ENCODE data around the gene LRP5. TPM values are rescaled to one million over a fixed set of nuclear protein-coding genes. Genes with fewer than 3 reads are reported as not detected.
"Not testable (repeated sequence)": the region's sequence is repeated elsewhere in the genome, so short reads cannot be mapped to it uniquely, and the experiment has no call there.

Gene LRP5
- total RNA-seq, 2 donors from 2014 or later: 6.8 to 9.3 TPM

GRCh38 chr11:68398995-68399851 lies 86.8 kb downstream of the LRP5 start:
- H3K27ac Mint-ChIP-seq: no peak overlapping the region
- H3K9me3 Mint-ChIP-seq: no peaks in the 10 kb centered on the region
- no peaks in the 10 kb centered on the region for H3K4me1 Mint-ChIP-seq (ENCODE audit: low read depth)
- DNase-seq: no peak
- ATAC-seq (replicated peaks in 1 of 2): no peak
- H3K36me3 Mint-ChIP-seq (ENCODE audit: insufficient read depth in 2 of 2): no peaks in the 10 kb centered on the region
- no peaks in the 10 kb centered on the region for H3K27me3 Mint-ChIP-seq (ENCODE audit: low read depth)
- H3K4me3 Mint-ChIP-seq: no peak overlapping the region

- DNase-seq: no peak
- no peaks in the 10 kb centered on the region for H3K36me3 Mint-ChIP-seq (ENCODE audit: insufficient read depth in 2 of 2)
- no peaks in the 10 kb centered on the region for H3K27me3 Mint-ChIP-seq (ENCODE audit: low read depth)
- no peaks in the 10 kb centered on the region for H3K9me3 Mint-ChIP-seq
- H3K4me1 Mint-ChIP-seq (ENCODE audit: low read depth): no peaks in the 10 kb centered on the region
- no peak for ATAC-seq (replicated peaks in 1 of 2)
- no peak overlapping the region for H3K27ac Mint-ChIP-seq
- no peak overlapping the region for H3K4me3 Mint-ChIP-seq
These were observed 87.5 kb downstream of the LRP5 start for GRCh38 chr11:68399916-68400315.

DNA sequence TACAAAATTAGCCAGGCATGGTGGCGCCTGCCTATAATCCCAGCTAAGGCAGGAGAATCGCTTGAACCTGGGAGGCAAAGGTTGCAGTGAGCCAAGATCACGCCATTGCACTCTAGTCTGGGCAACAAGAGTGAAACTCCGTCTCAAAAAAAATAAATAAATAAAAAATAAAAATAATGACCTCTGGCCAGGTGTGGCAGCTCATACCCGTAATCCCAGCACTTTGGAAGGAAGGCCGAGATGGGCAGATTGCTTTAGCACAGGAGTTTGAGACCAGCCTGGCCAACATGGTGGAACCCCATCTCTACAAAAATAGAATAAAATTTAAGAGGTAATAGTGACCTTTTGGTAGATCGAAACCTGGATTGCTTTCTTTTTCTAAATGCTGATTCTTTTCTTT lies 88.2 kb downstream of the LRP5 start:
- H3K27me3 Mint-ChIP-seq (ENCODE audit: low read depth); H3K4me3 Mint-ChIP-seq; H3K36me3 Mint-ChIP-seq (ENCODE audit: insufficient read depth in 2 of 2); ATAC-seq (replicated peaks in 1 of 2); H3K4me1 Mint-ChIP-seq (ENCODE audit: low read depth); H3K27ac Mint-ChIP-seq; H3K9me3 Mint-ChIP-seq; DNase-seq: not testable (repeated sequence)

- Mint-ChIP-seq H3K4me3 (no peak overlapping the region), H3K36me3 (ENCODE audit: insufficient read depth in 2 of 2) (no peaks in the 10 kb centered on the region), H3K4me1 (ENCODE audit: low read depth) (no peaks in the 10 kb centered on the region), H3K9me3 (no peaks in the 10 kb centered on the region), H3K27ac (no peak overlapping the region), H3K27me3 (ENCODE audit: low read depth) (no peaks in the 10 kb centered on the region)
- no peak for DNase-seq
- ATAC-seq (replicated peaks in 1 of 2): no peak
These were observed 89.5 kb downstream of the LRP5 start for GRCh38 chr11:68401856-68402255.

GRCh38 chr11:68402355-68403031 lies 90.1 kb downstream of the LRP5 start:
- H3K27me3 Mint-ChIP-seq (ENCODE audit: low read depth): no peaks in the 10 kb centered on the region
- ATAC-seq (replicated peaks in 1 of 2) (no peak), DNase-seq (no peak)
- no peaks in the 10 kb centered on the region for H3K4me1 Mint-ChIP-seq (ENCODE audit: low read depth)
- no peaks in the 10 kb centered on the region for H3K36me3 Mint-ChIP-seq (ENCODE audit: insufficient read depth in 2 of 2)
- H3K4me3 Mint-ChIP-seq: no peak overlapping the region
- no peak overlapping the region for H3K27ac Mint-ChIP-seq
- no peaks in the 10 kb centered on the region for H3K9me3 Mint-ChIP-seq

- no peaks in the 10 kb centered on the region for H3K9me3 Mint-ChIP-seq
These were observed 91.0 kb downstream of the LRP5 start for GRCh38 chr11:68403424-68403823.

DNA sequence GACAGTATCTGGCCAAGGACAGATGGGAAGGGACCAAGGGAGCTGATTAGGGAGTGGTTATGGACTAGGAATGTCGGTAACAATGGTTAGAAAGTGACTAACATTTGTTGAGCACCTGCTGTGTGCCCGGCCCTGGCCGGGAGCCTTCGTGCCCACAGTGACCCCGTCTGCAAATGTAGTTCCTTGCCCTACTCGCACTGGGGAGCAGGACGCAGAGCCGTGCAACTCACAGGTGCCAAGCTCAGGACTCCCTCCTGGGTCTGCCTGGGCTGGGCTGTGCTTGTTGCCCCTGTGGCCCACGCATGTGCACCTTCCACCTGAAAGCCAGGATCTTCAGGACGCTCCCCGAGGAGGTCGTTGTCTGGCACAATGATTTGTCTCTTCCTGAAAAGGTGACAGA lies 91.4 kb downstream of the LRP5 start:
- H3K4me1 Mint-ChIP-seq (ENCODE audit: low read depth): no peaks in the 10 kb centered on the region
- H3K4me3 Mint-ChIP-seq: no peak overlapping the region
- no peaks in the 10 kb centered on the region for H3K9me3 Mint-ChIP-seq
- peaks cover 0 to 1% of the 10 kb centered on the region in 2 donors for H3K36me3 Mint-ChIP-seq (ENCODE audit: insufficient read depth in 2 of 2)
- no peak overlapping the region for H3K27ac Mint-ChIP-seq
- ATAC-seq (replicated peaks in 1 of 2) (no peak), DNase-seq (no peak)
- H3K27me3 Mint-ChIP-seq (ENCODE audit: low read depth): no peaks in the 10 kb centered on the region

More at GRCh38 chr11:68403424-68403823, 91.0 kb downstream of the LRP5 start:
- Mint-ChIP-seq H3K4me1 (ENCODE audit: low read depth) (no peaks in the 10 kb centered on the region), H3K4me3 (no peak overlapping the region), H3K27ac (no peak overlapping the region), H3K36me3 (ENCODE audit: insufficient read depth in 2 of 2) (peaks cover 0 to 1% of the 10 kb centered on the region in 2 donors), H3K27me3 (ENCODE audit: low read depth) (no peaks in the 10 kb centered on the region)
- ATAC-seq (replicated peaks in 1 of 2): no peak
- no peak for DNase-seq

GRCh38 chr11:68406324-68407313 lies 94.2 kb downstream of the LRP5 start:
- ATAC-seq (replicated peaks in 1 of 2) (no peak), DNase-seq (no peak)
- H3K36me3 Mint-ChIP-seq (ENCODE audit: insufficient read depth in 2 of 2): peaks cover 0 to 1% of the 10 kb centered on the region in 2 donors
- no peaks in the 10 kb centered on the region for H3K9me3 Mint-ChIP-seq
- no peak overlapping the region for H3K27ac Mint-ChIP-seq
- no peaks in the 10 kb centered on the region for H3K27me3 Mint-ChIP-seq (ENCODE audit: low read depth)
- H3K4me1 Mint-ChIP-seq (ENCODE audit: low read depth): no peaks in the 10 kb centered on the region
- no peak overlapping the region for H3K4me3 Mint-ChIP-seq

DNA sequence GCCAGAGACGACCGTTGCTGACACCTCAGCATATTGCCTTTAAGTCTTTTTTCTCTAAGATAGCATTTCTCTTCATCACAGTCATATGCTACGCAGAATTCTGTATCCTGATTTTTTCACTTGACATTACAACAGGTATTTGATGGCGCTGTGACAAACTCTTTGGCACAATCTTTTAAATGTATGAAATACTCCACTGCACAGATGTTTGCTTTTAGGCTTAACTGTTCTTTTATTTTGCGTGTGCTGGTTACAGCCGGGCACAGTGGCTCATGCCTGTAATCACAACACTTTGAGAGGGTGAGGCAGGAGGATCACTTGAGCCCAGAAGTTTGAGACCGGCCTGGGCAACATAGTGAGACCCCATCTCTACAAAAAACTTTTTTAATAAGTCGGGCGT lies 96.1 kb downstream of the LRP5 start:
- Mint-ChIP-seq H3K27ac (no peak overlapping the region), H3K36me3 (ENCODE audit: insufficient read depth in 2 of 2) (peaks cover 0 to 1% of the 10 kb centered on the region in 2 donors), H3K27me3 (ENCODE audit: low read depth) (no peaks in the 10 kb centered on the region), H3K4me3 (no peak overlapping the region), H3K9me3 (no peaks in the 10 kb centered on the region), H3K4me1 (ENCODE audit: low read depth) (no peaks in the 10 kb centered on the region)
- ATAC-seq (replicated peaks in 1 of 2) (no peak), DNase-seq (no peak)

GRCh38 chr11:68409748-68410344 lies 97.5 kb downstream of the LRP5 start:
- no peak for DNase-seq

DNA sequence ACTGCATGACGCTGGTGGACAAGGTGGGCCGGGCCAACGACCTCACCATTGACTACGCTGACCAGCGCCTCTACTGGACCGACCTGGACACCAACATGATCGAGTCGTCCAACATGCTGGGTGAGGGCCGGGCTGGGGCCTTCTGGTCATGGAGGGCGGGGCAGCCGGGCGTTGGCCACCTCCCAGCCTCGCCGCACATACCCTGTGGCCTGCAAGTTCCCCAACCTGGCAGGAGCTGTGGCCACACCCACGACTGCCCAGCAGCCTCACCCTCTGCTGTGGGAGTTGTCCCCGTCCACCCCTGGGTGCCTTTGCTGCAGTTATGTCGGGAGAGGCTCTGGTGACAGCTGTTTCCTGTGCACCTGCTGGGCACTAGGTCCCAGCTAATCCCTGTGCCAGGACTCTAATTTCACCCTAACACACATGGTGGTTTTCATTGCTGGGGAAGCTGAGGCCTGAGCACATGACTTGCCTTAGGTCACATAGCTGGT lies 99.2 kb downstream of the LRP5 start:
- Mint-ChIP-seq H3K27ac (no peak overlapping the region), H3K4me3 (no peak overlapping the region), H3K9me3 (no peaks in the 10 kb centered on the region)

More at GRCh38 chr11:68409748-68410344, 97.5 kb downstream of the LRP5 start:
- Mint-ChIP-seq H3K9me3 (no peaks in the 10 kb centered on the region), H3K4me3 (no peak overlapping the region), H3K27me3 (ENCODE audit: low read depth) (no peaks in the 10 kb centered on the region), H3K27ac (no peak overlapping the region), H3K4me1 (ENCODE audit: low read depth) (no peaks in the 10 kb centered on the region), H3K36me3 (ENCODE audit: insufficient read depth in 2 of 2) (peaks cover 0 to 1% of the 10 kb centered on the region in 2 donors)
- ATAC-seq (replicated peaks in 1 of 2): no peak

More for the DNA sequence above, 99.2 kb downstream of the LRP5 start:
- no peak for ATAC-seq (replicated peaks in 1 of 2)
- Mint-ChIP-seq H3K36me3 (ENCODE audit: insufficient read depth in 2 of 2) (peaks cover 0 to 1% of the 10 kb centered on the region in 2 donors), H3K27me3 (ENCODE audit: low read depth) (no peaks in the 10 kb centered on the region), H3K4me1 (ENCODE audit: low read depth) (no peaks in the 10 kb centered on the region)
- DNase-seq: no peak

Data from activated T-cell treated with anti-CD3 and anti-CD28 coated beads, Interleukin-2, amount 50 U/mL, for 72 hours (primary cell).